Stimulated activated CD8-positive, alpha-beta memory T cell treated with anti-CD3 and anti-CD28 coated beads, Interleukin-2, amount 100 ng/mL, for 48 hours (primary cell): ENCODE measurements around the gene TMEM182.

Experiments
- DNase-seq, 2 donors: peaks; one replicate each; pipeline ENCODE4 v3.0.0-alpha.2; 2020; ENCODE audit warnings: low read depth in 2 of 2

Gene TMEM182

DNA sequence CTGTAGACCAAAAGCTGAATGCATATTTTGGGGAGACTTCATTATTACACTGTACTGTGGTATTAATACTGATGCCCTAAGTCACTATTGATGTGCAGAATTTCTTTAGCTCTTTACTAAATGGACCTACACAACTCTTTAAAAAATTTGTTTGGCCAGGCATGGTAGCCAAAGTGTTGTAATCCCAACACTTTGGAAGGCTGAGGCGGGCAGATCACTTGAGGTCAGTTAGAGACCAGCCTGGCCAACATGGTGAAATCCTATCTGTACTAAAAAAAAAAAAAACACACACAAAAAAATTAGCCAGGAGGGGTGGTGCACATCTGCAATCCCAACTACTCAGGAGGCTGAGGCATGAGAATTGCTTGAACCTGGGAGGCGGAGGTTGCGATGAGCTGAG lies 6.4 kb downstream of the TMEM182 start:
- no peak for DNase-seq

DNA sequence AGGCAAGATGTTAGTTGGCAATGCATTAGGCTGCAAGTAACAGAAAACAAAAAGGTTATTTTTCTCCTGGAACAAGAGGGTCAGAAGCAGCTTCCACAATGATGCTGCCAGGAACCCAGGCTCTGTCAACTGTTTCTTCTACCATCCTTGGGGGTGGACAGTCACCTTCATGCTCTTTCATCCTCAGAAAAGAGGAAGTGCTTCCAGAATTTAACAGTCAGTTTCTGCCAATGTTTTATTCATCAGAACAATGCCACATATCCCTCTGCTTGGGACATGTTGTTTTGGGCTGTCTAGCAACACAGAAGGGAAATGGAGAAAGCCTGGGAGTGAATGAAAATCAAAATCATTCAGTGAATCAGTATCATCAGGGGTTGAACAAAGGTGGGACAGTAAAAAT lies 7.1 kb downstream of the TMEM182 start:
- no peak for DNase-seq

DNA sequence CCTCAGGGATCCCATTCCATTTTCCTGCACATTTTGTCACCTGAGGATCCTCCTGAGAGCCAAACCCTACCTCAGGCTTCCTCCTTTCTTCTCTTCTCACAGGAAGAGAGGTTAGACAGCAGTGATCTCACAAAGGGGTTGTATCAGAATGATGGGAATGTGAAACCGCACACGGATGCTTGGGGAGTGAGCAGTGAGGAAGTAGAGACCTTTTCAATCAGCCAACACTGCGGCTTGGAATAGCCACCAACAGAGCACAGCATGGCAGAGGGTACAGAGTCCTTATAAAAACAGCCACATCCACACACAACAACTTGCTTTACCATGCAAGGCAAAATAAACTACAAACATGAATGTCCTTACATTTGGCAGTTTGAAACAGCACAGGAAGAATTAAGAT lies 8.7 kb downstream of the TMEM182 start:
- DNase-seq, result no peak

DNA sequence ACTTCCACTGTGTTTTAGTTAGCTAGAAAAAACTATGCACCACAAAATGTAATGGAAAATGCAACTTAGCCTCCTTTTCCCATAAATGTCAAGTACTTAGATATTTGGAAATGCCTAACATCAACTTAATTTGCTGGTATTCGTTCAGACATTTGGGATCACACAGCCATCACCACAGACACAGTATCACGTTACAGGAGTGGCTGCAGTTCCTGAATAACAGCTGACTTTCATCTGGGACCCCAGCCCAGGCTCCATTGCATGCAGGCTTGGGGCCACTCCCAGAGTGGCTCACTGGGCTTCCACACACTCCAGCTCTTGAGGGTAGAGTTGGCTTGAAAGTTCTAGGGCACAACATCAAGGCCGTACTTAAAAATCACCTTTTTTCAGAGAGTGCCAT lies 9.3 kb downstream of the TMEM182 start:
- DNase-seq, result no peak

DNA sequence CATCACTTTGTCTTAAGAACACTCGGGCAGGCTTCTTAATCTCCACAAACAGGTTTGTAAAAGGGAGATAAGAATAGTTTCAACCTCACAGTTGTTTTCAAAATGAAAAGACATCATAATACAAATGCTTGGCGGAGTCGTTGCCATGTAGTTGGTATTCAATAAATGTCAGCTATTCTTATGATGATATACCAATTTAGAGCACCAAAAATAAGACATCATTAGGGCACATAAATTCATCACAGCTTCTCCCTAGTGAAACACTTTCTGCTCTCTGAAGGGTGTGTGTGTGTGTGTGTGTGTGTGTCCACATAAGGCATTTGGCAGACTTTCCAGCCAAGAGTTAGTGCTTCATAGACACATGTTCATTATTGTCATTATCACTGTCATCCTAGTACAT lies 10.8 kb downstream of the TMEM182 start:
- no peak for DNase-seq

DNA sequence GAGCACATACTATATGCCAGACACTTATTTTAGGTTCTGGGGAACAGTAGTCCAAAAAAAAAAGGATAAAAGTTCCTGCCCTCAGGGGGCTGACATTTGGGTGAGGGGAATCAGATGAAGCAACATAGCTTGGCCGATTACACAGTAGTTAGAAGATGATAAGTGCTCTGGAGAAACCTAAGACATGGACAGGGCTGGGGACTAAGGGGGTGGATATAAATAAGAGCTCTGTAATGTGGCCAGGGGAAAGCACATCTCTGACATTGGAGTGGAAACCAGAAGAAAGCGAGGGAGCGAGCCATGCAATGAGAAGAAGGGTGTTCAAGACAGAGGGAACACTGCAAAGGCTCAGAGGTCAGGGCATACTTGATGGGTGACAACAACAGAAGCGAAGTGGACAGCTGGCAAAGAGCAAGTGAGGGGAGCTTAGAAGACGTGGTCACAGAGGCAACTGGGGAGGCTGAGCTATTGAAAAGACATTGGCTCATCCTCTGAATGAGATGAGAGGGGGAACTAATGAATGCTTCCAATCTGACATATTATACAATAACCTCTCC lies 11.4 kb downstream of the TMEM182 start:
- DNase-seq, result no peak

DNA sequence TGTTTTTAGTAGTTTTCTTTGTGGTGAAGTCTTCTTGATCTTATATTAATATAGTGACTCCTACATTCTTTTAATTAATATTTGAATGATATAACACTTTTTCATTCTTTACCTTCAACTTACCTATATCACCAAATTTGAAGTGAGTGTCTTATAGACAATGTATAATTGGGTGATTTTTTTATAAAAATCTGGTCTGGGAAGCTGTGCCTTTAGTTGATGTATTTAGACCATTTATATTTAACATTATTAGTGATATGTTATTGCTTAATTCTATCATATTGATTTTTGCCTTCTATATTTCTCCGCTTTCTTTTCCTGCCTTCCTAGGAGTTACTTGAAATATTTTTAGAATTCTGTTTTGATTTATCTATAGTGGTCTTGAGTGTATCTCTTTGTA lies 16.4 kb downstream of the TMEM182 start:
- DNase-seq, result no peak

DNA sequence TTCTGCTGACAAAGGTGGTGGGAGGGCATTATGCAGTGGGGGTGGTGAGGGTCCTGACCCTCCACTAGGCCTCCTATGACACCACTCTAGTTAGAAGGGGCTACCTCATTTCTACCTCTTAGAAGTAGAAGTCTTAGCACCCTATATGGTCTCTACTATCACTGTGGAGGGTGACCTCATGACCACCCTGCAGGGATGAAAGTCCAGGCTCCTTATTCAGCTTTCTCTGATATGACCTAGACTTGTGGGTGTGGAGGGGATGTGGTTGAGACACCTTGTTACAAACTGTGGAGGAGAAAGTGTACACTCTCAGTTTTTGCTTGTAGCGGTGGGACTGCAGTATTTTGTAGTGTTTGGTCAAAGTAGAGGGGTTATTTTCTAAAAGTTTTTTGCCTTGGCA lies 18.6 kb downstream of the TMEM182 start:
- DNase-seq, result no peak

DNA sequence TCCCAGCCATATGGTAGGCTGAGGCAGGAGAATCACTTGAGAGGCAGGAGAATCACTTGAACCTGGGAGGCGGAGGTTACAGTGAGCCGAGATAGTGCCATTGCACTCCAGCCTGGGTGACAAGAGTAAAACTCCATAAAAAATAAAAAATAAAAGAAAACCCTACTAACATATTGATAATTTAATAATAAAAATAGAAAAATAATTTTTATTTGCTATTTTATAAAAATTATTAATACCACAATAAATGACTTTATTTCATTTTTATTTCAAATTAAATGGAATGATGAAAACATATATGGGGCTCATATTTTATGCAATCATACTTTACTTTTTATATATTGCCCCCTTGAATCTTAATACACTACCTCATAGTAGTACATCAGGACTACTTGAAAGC lies 20.4 kb downstream of the TMEM182 start:
- no peak for DNase-seq

DNA sequence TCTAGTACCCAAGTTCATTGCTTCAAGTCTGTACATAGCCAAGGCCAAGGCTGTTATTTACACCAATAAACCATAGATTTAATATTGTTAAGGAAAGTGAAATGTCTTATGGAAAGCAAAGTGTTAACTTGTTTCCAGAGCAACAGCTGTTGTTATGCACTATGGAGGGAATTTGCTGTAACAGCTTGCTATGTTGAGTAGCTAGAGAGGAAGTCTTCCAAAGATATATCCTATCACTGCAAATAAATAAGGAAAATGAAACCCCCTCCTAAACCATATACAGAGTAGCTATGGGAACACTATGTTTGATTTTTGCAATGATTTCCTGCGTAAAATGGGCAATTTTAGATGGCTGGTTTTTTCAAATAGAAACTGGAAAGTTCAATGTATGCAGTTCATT lies 21.1 kb downstream of the TMEM182 start:
- DNase-seq, result no peak

DNA sequence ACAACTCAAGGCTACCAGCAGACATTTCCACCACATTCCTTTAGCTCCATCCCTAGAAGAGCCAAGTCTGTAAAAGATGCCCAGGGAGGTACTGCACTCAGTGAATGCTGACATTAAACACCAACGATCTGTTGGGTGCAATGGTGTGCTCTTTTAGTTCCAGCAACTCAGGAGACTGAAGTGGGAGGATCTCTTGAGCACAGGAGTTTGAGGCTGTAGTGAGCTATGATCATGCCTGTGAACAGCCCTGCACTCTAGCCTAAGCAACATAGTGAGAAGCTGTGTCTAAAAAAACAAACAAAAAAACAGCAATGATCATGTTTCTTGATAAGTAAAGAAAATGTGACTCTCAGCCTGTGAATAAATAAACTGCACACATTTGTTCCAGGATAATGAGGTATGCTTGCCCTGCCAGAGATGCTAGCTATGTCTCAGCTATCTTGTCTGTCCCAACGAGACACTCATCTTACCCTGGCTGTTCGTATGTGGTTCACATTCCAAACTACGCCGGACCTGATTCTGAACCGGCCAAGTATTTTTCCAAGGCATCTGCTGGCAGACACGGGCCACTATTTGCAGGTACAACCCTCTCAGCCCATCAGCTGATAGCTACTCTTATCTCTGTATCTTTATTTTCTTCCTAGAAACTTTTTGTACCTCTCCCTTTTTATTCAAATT lies 21.8 kb downstream of the TMEM182 start:
- DNase-seq, result no peak

DNA sequence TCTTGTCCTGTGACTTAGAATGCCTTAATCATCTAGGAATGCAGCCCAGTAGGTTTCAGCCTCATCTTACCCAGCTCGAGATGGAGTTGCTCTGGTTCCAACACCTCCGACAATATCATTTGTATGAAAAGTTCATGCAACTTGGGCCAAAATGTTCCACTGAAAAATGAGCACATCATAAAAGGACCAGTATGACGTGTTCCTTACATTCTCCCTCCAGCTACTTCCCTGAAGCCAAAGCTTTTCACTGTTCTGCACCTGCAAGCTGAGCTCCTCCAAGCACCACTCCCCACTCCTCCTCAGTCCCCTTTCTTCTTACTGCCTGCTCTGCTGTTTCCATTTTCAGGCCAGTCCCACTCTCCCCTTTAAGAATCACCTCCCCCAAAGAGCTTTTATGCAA lies 23.1 kb downstream of the TMEM182 start:
- no peak for DNase-seq

DNA sequence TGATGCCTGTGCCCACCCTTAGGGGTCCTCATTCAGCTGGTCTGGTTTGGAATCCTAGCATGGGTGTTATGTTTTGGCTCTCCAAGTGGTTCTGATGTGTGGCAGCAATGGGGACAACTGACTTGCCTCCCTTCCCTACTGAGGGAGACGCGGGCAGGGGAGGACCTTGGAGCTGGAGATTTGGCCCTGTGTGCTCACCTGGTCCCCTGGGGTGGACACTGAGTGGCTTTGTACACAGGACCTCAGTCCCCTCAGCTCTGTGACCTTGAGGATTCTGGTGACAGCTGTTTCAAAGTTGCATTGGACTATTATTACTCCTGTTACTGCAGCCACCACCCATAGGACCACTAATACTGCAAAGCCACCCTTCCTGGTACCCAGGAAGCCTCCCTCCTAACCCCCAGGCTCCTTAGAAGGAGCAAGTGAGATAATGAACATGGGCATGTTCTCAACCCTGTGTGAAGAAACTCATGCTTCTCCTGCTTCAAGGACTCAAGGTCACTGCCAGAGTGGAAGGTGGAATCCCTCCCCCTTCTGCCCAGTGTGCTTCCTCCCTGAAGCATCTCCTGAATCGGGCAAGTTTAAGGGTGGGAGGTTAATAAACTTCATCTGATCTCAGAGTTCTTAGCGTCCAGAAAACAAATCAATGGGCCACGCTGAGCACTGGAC lies 26.5 kb downstream of the TMEM182 start:
- no peak for DNase-seq

DNA sequence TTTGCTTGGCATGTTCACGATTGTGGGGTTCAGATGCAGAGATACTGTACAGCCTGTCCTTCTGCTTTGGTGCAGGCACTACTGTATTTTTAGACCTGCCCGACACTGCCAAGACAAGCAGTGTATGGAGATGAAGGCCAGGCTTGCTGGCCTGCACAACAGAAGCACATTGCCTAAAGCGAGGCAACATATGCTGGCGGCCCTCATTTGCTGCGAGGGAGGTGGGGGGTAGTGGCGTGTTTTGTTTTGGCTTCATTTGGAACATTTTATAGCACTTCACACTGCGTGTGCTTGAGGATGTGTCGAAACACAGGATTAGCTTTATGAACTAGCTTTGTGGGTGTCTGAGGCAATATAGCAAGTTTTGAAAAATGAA lies 27.0 kb downstream of the TMEM182 start:
- no peak for DNase-seq

DNA sequence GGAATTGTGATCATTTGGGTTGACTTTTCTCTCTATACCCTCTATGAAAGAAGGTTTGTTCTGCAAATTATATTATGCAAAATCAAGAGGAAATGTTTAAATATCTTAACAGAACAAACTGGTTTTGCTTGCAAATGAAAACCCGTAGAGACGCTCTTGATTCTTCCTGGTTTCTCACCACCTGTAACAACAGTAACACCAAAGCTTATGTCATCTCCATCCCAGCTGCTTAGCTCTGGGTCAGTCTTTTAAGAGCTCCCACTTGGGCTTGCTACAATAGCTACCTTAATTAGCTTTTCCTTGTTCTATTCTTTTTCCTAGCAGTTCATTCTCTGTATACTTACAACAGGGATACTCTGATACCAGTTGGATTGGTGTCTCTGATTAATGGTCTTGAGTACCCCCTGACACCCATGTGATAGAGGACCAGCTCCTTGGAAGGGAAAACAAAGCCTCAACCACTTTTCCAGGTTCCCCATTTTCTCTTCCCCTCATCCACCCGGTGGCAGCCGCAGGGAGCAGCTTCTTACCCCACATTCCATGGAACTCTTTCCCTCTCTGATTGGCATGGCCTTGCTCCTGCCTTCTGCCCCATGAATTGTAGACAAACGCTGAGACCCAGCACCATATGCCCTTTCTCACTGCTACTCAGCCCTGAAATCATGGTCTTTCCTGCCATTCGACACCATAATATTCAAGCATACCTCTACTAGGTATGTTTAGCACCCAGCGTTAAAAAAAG lies 27.7 kb downstream of the TMEM182 start:
- no peak for DNase-seq

DNA sequence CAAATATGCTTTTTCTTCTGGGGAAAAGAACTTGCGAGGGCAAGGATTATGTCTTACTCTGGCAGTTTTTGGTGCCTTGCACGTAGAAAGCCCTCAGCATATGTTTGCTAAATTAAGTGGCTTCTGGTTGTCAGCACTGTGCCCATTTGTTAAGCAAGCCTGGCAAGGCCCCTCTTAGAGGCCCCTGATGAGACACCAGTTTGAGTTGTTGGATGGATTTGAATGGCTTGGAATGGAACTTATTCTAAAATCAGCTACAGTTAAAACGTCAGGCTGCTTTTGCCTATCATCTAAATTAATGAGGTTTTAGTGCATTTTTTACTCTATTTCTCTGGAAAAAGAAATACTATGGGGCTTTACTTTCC lies 28.2 kb downstream of the TMEM182 start:
- DNase-seq, result no peak

DNA sequence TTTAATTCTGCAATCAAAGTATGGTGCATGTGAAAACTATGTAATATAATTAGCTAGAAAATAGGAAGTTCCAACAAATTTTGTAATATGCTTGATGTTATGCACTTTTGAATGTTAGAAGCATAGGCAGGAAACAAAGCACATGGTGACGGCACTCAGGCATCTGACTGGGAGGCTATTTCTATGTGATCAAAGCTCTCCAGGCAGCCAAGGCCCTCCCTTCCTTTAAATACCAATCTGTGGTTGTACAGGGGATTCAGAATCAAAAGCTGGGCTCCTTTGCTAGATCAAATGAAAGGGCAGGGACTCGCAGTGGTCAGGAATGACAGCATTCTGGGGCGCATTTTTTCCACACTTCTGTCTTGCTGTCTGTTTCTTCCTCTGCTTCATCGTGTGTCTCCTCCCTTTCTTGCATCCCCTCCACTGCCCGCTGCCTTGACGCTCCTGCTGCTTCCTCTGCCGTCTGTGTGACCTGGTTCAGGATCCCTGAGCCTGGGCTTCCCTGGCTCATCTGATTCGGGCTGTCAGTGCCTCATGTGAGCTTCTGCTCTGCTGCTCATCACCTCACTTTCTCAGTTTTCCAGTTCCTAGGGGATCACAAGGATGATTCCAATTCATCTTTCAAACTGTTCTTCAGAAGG lies 30.9 kb downstream of the TMEM182 start:
- DNase-seq, result no peak

DNA sequence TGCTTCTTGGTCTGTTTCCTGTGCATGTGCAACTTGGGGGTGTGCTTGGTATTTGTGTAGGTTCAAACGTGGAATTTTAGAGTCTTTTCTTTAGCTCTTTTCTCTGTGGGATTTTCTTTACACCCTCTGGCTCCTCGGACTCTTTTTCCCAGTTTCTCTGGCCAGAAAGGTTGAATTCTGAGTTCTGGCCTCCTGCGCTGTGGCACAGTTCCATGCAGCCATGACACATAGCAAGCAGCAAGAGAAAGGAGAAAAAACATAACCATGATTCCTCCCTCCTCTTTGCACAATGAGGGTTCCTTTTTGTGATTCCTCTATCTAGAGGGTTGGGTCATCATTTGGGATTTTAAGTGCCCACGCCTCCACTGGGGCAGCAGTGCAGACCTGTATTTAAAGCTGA lies 33.8 kb downstream of the TMEM182 start:
- no peak for DNase-seq

DNA sequence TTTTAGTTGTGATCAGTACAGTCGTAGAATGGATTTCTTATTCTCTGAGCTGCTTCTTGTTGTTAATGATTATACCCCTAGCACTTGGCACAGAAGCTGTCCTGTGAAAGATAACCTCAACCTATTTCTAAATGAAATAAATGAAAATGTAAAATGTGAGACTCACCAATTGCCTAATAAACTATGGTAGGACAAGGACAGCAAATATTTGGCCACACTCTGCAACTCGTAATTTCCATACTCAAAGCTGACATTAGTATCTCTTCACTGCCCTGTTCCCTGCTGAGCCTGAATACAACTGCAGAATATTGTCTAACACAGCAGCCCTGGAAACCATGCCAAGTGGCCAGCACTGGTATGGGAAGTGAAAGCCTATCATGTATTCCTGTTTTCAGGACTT lies 34.5 kb downstream of the TMEM182 start:
- no peak for DNase-seq

DNA sequence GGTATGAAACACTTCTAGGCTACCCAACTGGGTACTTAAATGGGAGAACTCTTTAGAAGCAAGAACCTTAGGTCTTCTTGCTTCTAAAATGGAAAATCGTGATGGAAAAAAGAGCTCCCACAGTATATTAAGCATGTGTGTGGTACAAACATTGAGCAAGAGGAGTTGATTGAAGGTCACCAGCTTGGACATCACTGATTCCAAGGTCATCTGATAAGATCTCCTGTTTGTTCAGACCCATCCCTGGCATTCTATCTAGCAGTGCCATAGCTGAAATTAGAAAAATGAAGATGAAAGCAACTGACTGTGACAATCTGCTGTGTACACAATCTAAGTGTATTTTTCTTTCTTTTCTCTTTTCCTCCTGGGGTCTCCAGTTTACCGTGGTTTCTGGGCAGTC lies 35.7 kb downstream of the TMEM182 start:
- DNase-seq, result no peak

DNA sequence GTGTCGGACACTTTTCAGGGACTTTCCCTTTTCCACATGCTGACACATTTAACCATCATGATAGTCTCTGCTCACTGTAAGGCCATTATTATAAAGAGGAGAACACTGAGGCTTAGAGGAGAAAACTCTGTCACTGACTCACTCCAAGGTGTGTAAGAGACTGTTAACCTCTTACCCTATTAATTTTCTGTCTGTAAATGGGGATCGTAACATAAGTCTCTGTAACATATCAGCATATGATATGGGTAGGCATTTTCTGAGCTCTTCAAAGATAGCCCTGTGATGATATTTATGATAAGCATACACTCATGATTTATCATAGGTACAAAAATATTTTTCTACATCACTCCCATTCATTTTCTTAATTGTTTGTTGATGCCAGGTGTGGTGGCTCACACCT lies 36.4 kb downstream of the TMEM182 start:
- DNase-seq, result no peak

DNA sequence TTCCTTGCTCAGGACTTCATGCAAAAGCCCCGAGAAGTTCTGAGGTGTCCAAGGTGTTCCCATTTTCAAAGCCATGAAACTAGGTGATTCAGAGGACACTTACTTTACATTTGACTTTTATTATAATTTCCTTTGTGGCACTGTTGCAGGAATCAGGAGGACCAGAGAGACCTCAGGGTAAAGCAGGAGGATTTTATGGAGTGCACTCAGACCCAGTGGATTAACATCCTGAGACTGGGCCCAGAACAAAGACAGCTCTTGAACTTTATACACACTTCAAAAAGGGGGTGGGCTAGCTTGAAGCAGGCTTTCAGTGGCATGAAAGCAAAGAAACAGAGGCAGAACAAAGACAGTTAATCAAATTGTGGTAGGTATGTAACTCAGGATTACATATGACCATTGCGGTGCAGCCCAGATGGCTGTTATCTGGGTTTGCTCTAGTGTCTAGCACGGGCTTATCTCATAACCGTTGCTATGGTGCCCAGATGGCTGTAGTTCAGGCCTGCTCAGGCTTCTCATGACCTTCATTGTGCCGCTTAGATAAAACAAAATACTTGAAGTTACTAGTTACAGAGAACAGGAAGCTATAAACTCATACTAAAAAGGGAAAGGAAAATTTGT lies 39.4 kb downstream of the TMEM182 start:
- no peak for DNase-seq
